Stomach (tissue), 19 donors: ENCODE data around the gene KCNJ9. TPM values are rescaled to one million over a fixed set of nuclear protein-coding genes. Genes with fewer than 3 reads are reported as not detected.

Experiments
- DNase-seq, 2 donors: peaks; one replicate each; pipeline versions ENCODE4 v3.0.0 to v3.0.0-alpha.2; 2013 to 2019
- H3K27ac ChIP-seq, 5 donors: fragments of 200-600 bp in 4 of 5; sonication (generic) in 4 of 5; one replicate each; pipeline ENCODE4 v1.5.1; 2013 to 2019; ENCODE audit warnings: mild to moderate bottlenecking in 1 of 5, moderate library complexity in 1 of 5
- H3K27me3 ChIP-seq, 3 donors: fragments of 200-600 bp; sonication (generic); one replicate each; pipeline ENCODE4 v1.5.1; 2017 to 2019; ENCODE audit warnings: mixed run types in 1 of 3
- H3K36me3 ChIP-seq, 4 donors: fragments of 200-600 bp; sonication (generic); 1 replicate in 3 of 4; 2 replicates in 1 of 4; pipeline ENCODE4 v1.5.1; 2016 to 2019
- H3K4me1 ChIP-seq, 4 donors: fragments of 200-600 bp; sonication (generic); one replicate each; pipeline ENCODE4 v1.5.1; 2016 to 2019
- H3K4me3 ChIP-seq, 4 donors: fragments of 200-600 bp; sonication (generic) in 3 of 4; one replicate each; pipeline ENCODE4 v1.5.1; 2016 to 2019; ENCODE audit warnings: mild to moderate bottlenecking in 1 of 4
- H3K9me3 ChIP-seq, 4 donors: fragments of 200-600 bp; sonication (generic); one replicate each; pipeline ENCODE4 v1.5.1; 2016 to 2019
- CTCF ChIP-seq, 7 experiments: fragments of 450-650 bp in 4 of 7; fragments of 200-600 bp in 3 of 7; sonication (generic) in 3 of 7; IDR thresholded peaks; one replicate each; pipeline ENCODE4 v1.5.1; 2016 to 2019; ENCODE audit warnings: antibody characterized with exemption in 7 of 7, control low read depth in 2 of 7, mild to moderate bottlenecking in 1 of 7
- EP300 ChIP-seq: sonication (generic); formaldehyde crosslinking; IDR thresholded peaks from one replicate; pipeline ENCODE4 v1.6.1; 2017; ENCODE audit warnings: antibody characterized with exemption
- POLR2A ChIP-seq, 4 donors: fragments of 450-650 bp; IDR thresholded peaks; one replicate each; pipeline ENCODE4 v1.6.1; 2016; ENCODE audit warnings: antibody characterized with exemption in 4 of 4, control low read depth in 2 of 4, mild to moderate bottlenecking in 1 of 4, moderate library complexity in 1 of 4
- POLR2AphosphoS5 ChIP-seq, 3 donors: sonication (generic); formaldehyde crosslinking; IDR thresholded peaks; one replicate each; pipeline ENCODE4 v1.6.1; 2016; ENCODE audit warnings: antibody characterized with exemption in 3 of 3
- WGBS, 5 donors: extraction: QIAGEN DNeasy Blood & Tissue Kit in 3 of 5; methylation state at CpG; one replicate each; pipeline versions ENCODE4 v1.1.5 to v1.1.7; 2013 to 2018; 5-methylcytosine and 5-hydroxymethylcytosine counted together
- intact Hi-C: fragments of 100-400 bp; cut with DNase I; formaldehyde crosslinking; loops from one replicate; pipeline ENCODE4 v1.15.1; 2023; ENCODE audit warnings: low total_unique reads
- long read RNA-seq, 10 donors: transcript quantifications; one replicate each; lab custom pipeline, GENCODE V29; 2026
- polyA plus RNA-seq, 3 donors: library from polyadenylated mRNA; stranded (reverse); fragments of 200-250 nt; gene quantifications; one replicate each; pipeline ENCODE4 v1.2.3, GENCODE V29; 2013
- total RNA-seq, 5 donors: library from RNA; depleted of rRNA; stranded (reverse); fragments of >200 nt; gene quantifications; one replicate each; pipeline versions ENCODE4 v1.1.0 to v1.2.3, GENCODE V29; 2014 to 2016
- donor health status: healthy with polysubstance abuse.
- donor health status: Bipolar disorder and iron deficiency.
- donor health status: healthy.

KCNJ9 gene
- total RNA-seq (under 1 TPM in 1 of 5 donors, not detected in 4; 0.87 TPM), polyA plus RNA-seq (under 1 TPM in 2 of 3 donors, not detected in 1; 0.03 to 0.06 TPM)
- long read RNA-seq, donor 1 = 0 reads
- long read RNA-seq, donor 2 = 0 reads
- long read RNA-seq, donor 3 = 0 reads
- long read RNA-seq, donor 4 = 0 reads
- long read RNA-seq, donor 5 = 0 reads
- long read RNA-seq, donor 6 = 0 reads
- long read RNA-seq, donor 7 = 0 reads
- long read RNA-seq, donor 8 = 0 reads
- long read RNA-seq, donor 9 = 0 reads
- long read RNA-seq, donor 10 = 0 reads

- no peak within 1 kb of the TSS for H3K4me3 ChIP-seq
- intact Hi-C loops = loop anchor here (5.0 kb wide), 1 partner anchor 34 kb away; no protein-coding TSS in a partner anchor
- DNase-seq = peak in 1 of 2 donors; percentile 54
- H3K27ac ChIP-seq = no peak within 1 kb of the TSS
- H3K9me3 ChIP-seq = no peaks in the 10 kb centered on the region
- peaks cover 7 to 74% (median 42%) of the 10 kb centered on the region in 3 donors for H3K27me3 ChIP-seq
- peaks cover 9 to 23% (median 13%) of the 10 kb centered on the region in 4 donors for H3K4me1 ChIP-seq
- no peaks in the 10 kb centered on the region for H3K36me3 ChIP-seq
- 15 to 23% (median 19%) methylated on average over 7 to 14 of the region's 14 CpGs for WGBS, 5 donors
- no peak for TF ChIP-seq CTCF (IDR thresholded peaks at IDR 0.05)
- no peak for TF ChIP-seq POLR2A (IDR thresholded peaks at IDR 0.05)
- TF ChIP-seq POLR2AphosphoS5 (IDR thresholded peaks at IDR 0.05) = no peak
- TF ChIP-seq EP300 = no peak
Observed at GRCh38 chr1:160081261-160081936, at the start of gene KCNJ9. Gene KCNJ9 (plus strand): TSS chr1:160081538. CDS start chr1:160084031, 2,493 bp downstream.

- Histone ChIP-seq H3K27ac (peak overlapping the region; percentile 73 to 84 (median 76)), H3K36me3 (no peaks in the 10 kb centered on the region), H3K4me1 (peaks cover 10 to 44% (median 30%) of the 10 kb centered on the region in 4 donors), H3K9me3 (no peaks in the 10 kb centered on the region), H3K27me3 (no peaks in the 10 kb centered on the region), H3K4me3 (peak overlapping the region; percentile 71 to 91 (median 78))
- peak in 1 of 2 donors; percentile 30 for DNase-seq
- 1 to 3% (median 2%) methylated on average over 18 of the region's 18 CpGs for WGBS, 5 donors
- no peak for TF ChIP-seq CTCF (IDR thresholded peaks at IDR 0.05)
- TF ChIP-seq POLR2A (IDR thresholded peaks at IDR 0.05) = no peak
- TF ChIP-seq POLR2AphosphoS5 (IDR thresholded peaks at IDR 0.05) = no peak
- TF ChIP-seq EP300 = no peak
- intact Hi-C loops = no loop called here
Observed at GRCh38 chr1:160032165-160032820, 49.0 kb upstream of the KCNJ9 start.

GRCh38 chr1:160040476-160040875, 40.9 kb upstream of the KCNJ9 start:
- Histone ChIP-seq H3K4me1 (no peaks in the 10 kb centered on the region), H3K4me3 (no peak overlapping the region), H3K27ac (no peak overlapping the region), H3K36me3 (no peaks in the 10 kb centered on the region), H3K27me3 (no peaks in the 10 kb centered on the region), H3K9me3 (no peaks in the 10 kb centered on the region)
- DNase-seq = no peak
- intact Hi-C loops = no loop called here
- WGBS, 5 donors = 83 to 95% (median 88%) methylated on average over 1 of the region's 1 CpG
- TF ChIP-seq EP300 (no peak), POLR2A (IDR thresholded peaks at IDR 0.05) (no peak), CTCF (IDR thresholded peaks at IDR 0.05) (no peak), POLR2AphosphoS5 (IDR thresholded peaks at IDR 0.05) (no peak)

- no peak overlapping the region for H3K4me3 ChIP-seq
- peaks cover 6 to 15% (median 11%) of the 10 kb centered on the region in 4 donors for H3K4me1 ChIP-seq
- no peaks in the 10 kb centered on the region for H3K36me3 ChIP-seq
- intact Hi-C loops = no loop called here
- DNase-seq = no peak
- no peak overlapping the region for H3K27ac ChIP-seq
- TF ChIP-seq CTCF (IDR thresholded peaks at IDR 0.05) = no peak
- TF ChIP-seq EP300 = no peak
- TF ChIP-seq POLR2AphosphoS5 (IDR thresholded peaks at IDR 0.05) = no peak
- no peak for TF ChIP-seq POLR2A (IDR thresholded peaks at IDR 0.05)
- H3K9me3 ChIP-seq = no peaks in the 10 kb centered on the region
- no peaks in the 10 kb centered on the region for H3K27me3 ChIP-seq
Observed at GRCh38 chr1:160043543-160043942, 37.8 kb upstream of the KCNJ9 start.
